ENCODE data around the gene OSBPL2. TPM values are rescaled to one million over a fixed set of nuclear protein-coding genes. Genes with fewer than 3 reads are reported as not detected.

The OSBPL2 gene
- total RNA-seq, 4 donors from 2014 or later, result 46.9 to 60.8 (median 50.8) TPM

DNA sequence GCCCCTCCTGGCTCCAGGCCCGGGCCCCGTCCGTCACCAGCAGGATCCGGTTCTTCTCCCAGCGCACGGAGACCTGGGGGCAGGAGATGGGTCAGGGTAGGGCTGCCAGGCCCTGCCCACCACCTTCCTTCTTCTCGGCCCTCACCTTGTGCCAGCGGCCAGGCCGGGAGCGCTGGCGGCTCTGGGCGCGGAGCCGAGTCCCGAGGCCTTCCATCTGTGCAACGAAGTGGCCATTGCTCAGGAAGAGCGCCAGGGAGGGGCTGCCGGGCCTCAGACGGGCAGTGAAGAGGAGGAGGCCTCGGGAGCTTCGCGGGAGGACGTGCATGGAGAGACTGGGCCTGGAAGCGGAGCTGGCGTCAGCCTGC is 72.4 kb downstream of the OSBPL2 start:
- WGBS, 2 donors, result 82 to 84% methylated on average over 12 to 22 of the region's 25 CpGs
- H3K27ac ChIP-seq, result no peak overlapping the region
- TF ChIP-seq POLR2A (IDR thresholded peaks at IDR 0.05), result no peak
- TF ChIP-seq, protein P1, sequence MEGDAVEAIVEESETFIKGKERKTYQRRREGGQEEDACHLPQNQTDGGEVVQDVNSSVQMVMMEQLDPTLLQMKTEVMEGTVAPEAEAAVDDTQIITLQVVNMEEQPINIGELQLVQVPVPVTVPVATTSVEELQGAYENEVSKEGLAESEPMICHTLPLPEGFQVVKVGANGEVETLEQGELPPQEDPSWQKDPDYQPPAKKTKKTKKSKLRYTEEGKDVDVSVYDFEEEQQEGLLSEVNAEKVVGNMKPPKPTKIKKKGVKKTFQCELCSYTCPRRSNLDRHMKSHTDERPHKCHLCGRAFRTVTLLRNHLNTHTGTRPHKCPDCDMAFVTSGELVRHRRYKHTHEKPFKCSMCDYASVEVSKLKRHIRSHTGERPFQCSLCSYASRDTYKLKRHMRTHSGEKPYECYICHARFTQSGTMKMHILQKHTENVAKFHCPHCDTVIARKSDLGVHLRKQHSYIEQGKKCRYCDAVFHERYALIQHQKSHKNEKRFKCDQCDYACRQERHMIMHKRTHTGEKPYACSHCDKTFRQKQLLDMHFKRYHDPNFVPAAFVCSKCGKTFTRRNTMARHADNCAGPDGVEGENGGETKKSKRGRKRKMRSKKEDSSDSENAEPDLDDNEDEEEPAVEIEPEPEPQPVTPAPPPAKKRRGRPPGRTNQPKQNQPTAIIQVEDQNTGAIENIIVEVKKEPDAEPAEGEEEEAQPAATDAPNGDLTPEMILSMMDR (IDR thresholded peaks at IDR 0.05), result no peak
- H3K9me3 ChIP-seq, result no peaks in the 10 kb centered on the region
- intact Hi-C loops (cut with DNase I), result no loop called here
- H3K4me1 ChIP-seq, result peaks cover 0 to under 1% of the 10 kb centered on the region in 2 donors
- H3K27me3 ChIP-seq, result no peaks in the 10 kb centered on the region
- H3K36me3 ChIP-seq, result peaks cover 90% of the 10 kb centered on the region in 2 donors
- no peak for DNase-seq
- H3K4me3 ChIP-seq (replicated peaks in 1 of 3), result no peak overlapping the region

DNA sequence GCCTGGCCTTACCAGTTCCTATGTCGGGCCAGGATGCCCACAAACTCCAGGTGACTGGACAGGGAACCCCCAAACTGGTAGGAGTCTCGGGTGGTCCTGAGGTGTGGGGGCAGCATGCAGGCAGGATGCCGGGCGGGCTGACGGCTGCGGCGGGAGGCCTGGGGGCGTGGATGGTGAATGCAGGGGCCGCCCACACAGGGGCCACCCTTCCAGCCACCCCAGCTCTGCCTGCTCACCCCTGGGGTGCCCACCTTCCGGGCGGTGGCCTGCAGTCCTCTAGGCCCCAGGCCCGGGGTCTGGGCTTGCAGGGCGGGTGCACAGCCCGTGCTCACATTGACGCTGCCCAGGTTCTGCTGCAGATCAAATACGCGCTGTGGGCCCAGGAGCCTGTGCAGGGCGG is 72.8 kb downstream of the OSBPL2 start:
- intact Hi-C loops (cut with DNase I), result no loop called here
- Histone ChIP-seq H3K27me3 (no peaks in the 10 kb centered on the region), H3K9me3 (no peaks in the 10 kb centered on the region), H3K4me1 (no peaks in the 10 kb centered on the region), H3K36me3 (peaks cover 90 to 92% of the 10 kb centered on the region in 2 donors), H3K4me3 (replicated peaks in 1 of 3) (no peak overlapping the region), H3K27ac (no peak overlapping the region)
- no peak for DNase-seq
- no peak for TF ChIP-seq POLR2A (IDR thresholded peaks at IDR 0.05)
- TF ChIP-seq, protein P1 (IDR thresholded peaks at IDR 0.05), result no peak
- WGBS, 2 donors, result 89 to 95% methylated on average over 3 to 8 of the region's 18 CpGs

DNA sequence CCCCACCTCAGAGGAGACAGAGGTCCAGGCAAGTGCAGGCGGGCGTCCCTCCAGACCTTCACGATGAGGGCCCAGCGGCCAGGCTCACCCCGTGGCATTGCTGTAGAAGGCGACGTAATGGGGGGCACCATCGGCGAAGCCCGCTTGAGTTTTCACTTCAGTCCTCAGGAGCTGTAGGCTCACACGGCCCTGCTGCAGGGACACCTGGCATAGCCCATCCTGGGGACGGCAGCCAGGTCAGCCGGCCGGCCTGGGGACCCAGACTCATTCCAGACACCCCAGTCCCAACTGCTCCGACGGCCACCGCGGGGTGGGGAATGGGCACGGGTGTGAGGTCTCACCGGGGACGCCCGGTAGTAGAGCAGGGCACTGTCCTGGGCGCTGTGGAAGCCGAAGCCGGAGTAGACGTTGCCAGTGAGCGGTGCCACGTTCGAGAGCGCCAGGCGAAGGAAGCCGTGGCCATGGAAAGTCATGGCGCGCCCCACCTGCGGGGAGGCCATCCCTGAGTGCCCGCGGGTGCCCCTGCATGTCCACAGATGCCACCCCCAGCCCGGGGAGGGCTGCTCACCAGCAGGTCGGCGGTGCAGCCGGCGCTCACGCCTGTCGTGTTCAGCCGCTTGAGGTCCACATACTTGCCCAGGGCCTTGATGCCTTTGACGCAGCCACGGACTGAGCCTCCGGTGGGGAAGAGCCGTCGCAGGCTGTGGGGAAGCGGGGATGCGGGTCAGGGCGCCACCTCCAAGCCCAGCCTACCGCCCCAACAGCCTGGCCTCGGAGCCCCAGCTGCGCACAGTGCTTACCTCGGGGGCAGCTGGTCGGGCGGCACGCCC is 73.7 kb downstream of the OSBPL2 start:
- Histone ChIP-seq H3K27me3 (no peaks in the 10 kb centered on the region), H3K4me1 (no peaks in the 10 kb centered on the region), H3K36me3 (peaks cover 90 to 92% of the 10 kb centered on the region in 2 donors), H3K27ac (no peak overlapping the region), H3K9me3 (no peaks in the 10 kb centered on the region), H3K4me3 (replicated peaks in 1 of 3) (no peak overlapping the region)
- DNase-seq, result no peak
- intact Hi-C loops (cut with DNase I), result no loop called here
- 94 to 96% methylated on average over 33 to 39 of the region's 60 CpGs for WGBS, 2 donors
- no peak for TF ChIP-seq POLR2A (IDR thresholded peaks at IDR 0.05)
- TF ChIP-seq, protein P1 (IDR thresholded peaks at IDR 0.05), result no peak

DNA sequence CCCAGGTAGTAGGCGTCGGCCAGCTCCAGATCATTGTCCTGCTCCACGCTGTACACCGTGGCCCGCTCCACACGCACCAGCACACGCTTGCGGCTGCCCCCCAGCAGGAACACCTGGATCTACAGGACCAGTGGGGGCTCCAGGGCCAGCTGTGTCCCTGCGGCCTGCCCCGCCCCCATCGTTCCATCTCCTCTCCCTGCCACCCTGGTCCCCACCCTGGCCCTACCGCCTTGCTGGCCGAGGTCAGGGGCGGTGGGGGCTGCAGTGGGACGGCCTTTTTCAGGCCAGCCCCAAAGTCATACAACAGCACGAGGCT is 74.3 kb downstream of the OSBPL2 start:
- intact Hi-C loops (cut with DNase I), result no loop called here
- H3K36me3 ChIP-seq, result peaks cover 89 to 91% of the 10 kb centered on the region in 2 donors
- TF ChIP-seq, protein P1 (IDR thresholded peaks at IDR 0.05), result no peak
- TF ChIP-seq POLR2A (IDR thresholded peaks at IDR 0.05), result no peak
- no peak overlapping the region for H3K4me3 ChIP-seq (replicated peaks in 1 of 3)
- 96 to 98% methylated on average over 9 to 16 of the region's 16 CpGs for WGBS, 2 donors
- no peaks in the 10 kb centered on the region for H3K4me1 ChIP-seq
- no peak for DNase-seq
- H3K27ac ChIP-seq, result no peak overlapping the region
- H3K9me3 ChIP-seq, result no peaks in the 10 kb centered on the region
- H3K27me3 ChIP-seq, result no peaks in the 10 kb centered on the region

DNA sequence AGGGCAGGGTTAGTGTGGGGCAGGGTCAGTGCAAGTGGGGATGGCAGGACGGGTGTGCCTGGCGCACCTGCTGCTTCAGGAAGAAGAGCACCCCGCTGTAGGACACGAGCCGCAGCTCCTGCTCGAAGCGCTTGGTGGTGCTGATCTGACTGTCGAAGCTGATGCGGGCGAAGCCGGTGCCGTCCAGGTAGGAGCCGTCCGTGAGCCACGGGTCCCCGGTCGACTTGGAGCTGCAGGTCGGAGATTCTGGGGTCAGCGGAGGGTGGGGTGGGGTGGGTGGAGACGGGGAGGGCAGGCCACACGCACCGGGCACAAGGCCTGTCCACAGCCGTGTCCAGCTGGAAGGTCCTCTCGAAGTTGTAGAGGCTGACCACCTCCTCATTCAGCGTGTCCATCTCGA is 74.7 kb downstream of the OSBPL2 start:
- peaks cover 85 to 87% of the 10 kb centered on the region in 2 donors for H3K36me3 ChIP-seq
- no peak overlapping the region for H3K27ac ChIP-seq
- H3K4me3 ChIP-seq (replicated peaks in 1 of 3), result no peak overlapping the region
- H3K9me3 ChIP-seq, result no peaks in the 10 kb centered on the region
- 94 to 95% methylated on average over 18 to 21 of the region's 26 CpGs for WGBS, 2 donors
- intact Hi-C loops (cut with DNase I), result no loop called here
- no peaks in the 10 kb centered on the region for H3K27me3 ChIP-seq
- no peaks in the 10 kb centered on the region for H3K4me1 ChIP-seq
- TF ChIP-seq, protein P1 (IDR thresholded peaks at IDR 0.05), result no peak
- no peak for TF ChIP-seq POLR2A (IDR thresholded peaks at IDR 0.05)
- DNase-seq, result no peak
